Gastrocnemius medialis (tissue), 4 donors: Measurements from ENCODE around the gene PTGDR. TPM values are rescaled to one million over a fixed set of nuclear protein-coding genes. Genes with fewer than 3 reads are reported as not detected.

Experiments
- ATAC-seq, 2 donors: fragments of 150-250 bp; one replicate each; pipeline ENCODE4 v1.9.1; 2016
- DNase-seq, 2 donors: peaks; one replicate each; pipeline ENCODE4 v3.0.0-alpha.2; 2019
- H3K27ac ChIP-seq, 4 donors: fragments of 200-600 bp; sonication (generic); 1 replicate in 1 of 4; 2 replicates in 3 of 4; pipeline ENCODE4 v1.5.1; 2016 to 2018; ENCODE audit warnings: mild to moderate bottlenecking in 2 of 4, moderate library complexity in 1 of 4
- H3K27me3 ChIP-seq, 3 donors: fragments of 200-600 bp; sonication (generic) in 2 of 3; 1 replicate in 1 of 3; 2 replicates in 2 of 3; pipeline versions ENCODE4 v1.5.1 to v1.6.0; 2016 to 2019; ENCODE audit warnings: mild to moderate bottlenecking in 1 of 3, moderate library complexity in 1 of 3
- H3K36me3 ChIP-seq, 2 donors: fragments of 200-600 bp; sonication (generic) in 1 of 2; one replicate each; pipeline ENCODE4 v1.5.1; 2017 to 2018
- H3K4me1 ChIP-seq, 2 donors: fragments of 200-600 bp; sonication (generic) in 1 of 2; one replicate each; pipeline ENCODE4 v1.5.1; 2016 to 2017; ENCODE audit warnings: mild to moderate bottlenecking in 2 of 2
- H3K4me3 ChIP-seq, 4 donors: fragments of 200-600 bp; sonication (generic) in 3 of 4; 1 replicate in 1 of 4; 2 replicates in 3 of 4; pipeline ENCODE4 v1.5.1; 2016 to 2019; ENCODE audit warnings: mild to moderate bottlenecking in 2 of 4
- H3K9me3 ChIP-seq, 3 donors: fragments of 200-600 bp; sonication (generic) in 2 of 3; 1 replicate in 1 of 3; 2 replicates in 2 of 3; pipeline ENCODE4 v1.5.1; 2016 to 2019
- POLR2A ChIP-seq, 2 donors: fragments of 450-650 bp; IDR thresholded peaks; one replicate each; pipeline ENCODE4 v1.6.1; 2017; ENCODE audit warnings: antibody characterized with exemption in 2 of 2, mild to moderate bottlenecking in 2 of 2, moderate library complexity in 2 of 2
- in situ Hi-C, 4 donors: fragments of 200-750 bp; cut with MboI; loops; one replicate each; pipeline versions ENCODE4 v1.15.0 to v1.8.0; 2017; ENCODE audit warnings: low sequenced_read_pairs in 4 of 4
- intact Hi-C: fragments of 100-400 bp; cut with DNase I; formaldehyde crosslinking; loops from one replicate; pipeline ENCODE4 v1.15.1; 2023; ENCODE audit warnings: low total_unique reads
- total RNA-seq, 4 donors: library from RNA; depleted of rRNA; stranded (reverse); fragments of >200 nt; gene quantifications; one replicate each; pipeline versions ENCODE4 v1.1.0 to v1.2.3, GENCODE V29; 2016
- TF ChIP-seq, protein P1 (sequence below), 5 experiments: fragments of 450-650 bp in 3 of 5; fragments of 200-600 bp in 2 of 5; sonication (generic) in 2 of 5; IDR thresholded peaks in 4 of 5; conservative IDR thresholded peaks in 1 of 5; 1 replicate in 4 of 5; 2 replicates in 1 of 5; pipeline ENCODE4 v1.5.1; 2016 to 2019; ENCODE audit warnings: antibody characterized with exemption in 5 of 5, mild to moderate bottlenecking in 3 of 5, moderate library complexity in 3 of 5

The PTGDR gene
- total RNA-seq, 4 donors from 2014 or later, result 0.25 to 0.84 TPM; not detected in 2

DNA sequence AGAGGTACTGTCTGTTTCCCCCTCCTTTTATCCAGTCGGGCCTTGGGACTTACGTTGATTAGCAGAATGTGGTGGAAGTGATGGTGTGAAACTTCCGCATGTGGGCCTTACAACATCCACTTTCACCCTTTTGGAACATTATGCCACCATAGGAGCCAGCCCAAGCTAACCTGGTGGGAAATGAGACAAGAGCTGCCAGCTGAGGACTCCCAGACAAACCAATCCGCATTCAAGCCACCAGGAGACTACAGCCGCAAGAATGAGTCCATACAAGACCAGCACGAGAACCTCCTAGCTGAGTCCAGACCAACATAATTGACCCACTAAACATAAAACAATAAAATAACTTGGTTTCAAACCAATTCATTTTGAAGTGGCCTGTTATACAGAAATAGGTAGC, 37.5 kb downstream of the PTGDR start:
- Histone ChIP-seq H3K36me3 (no peaks in the 10 kb centered on the region), H3K27ac (no peak overlapping the region), H3K27me3 (no peaks in the 10 kb centered on the region), H3K9me3 (no peaks in the 10 kb centered on the region), H3K4me3 (no peak overlapping the region), H3K4me1 (no peaks in the 10 kb centered on the region)
- ATAC-seq (no peak), DNase-seq (no peak)
- intact Hi-C loops (no loop called here), in situ Hi-C loops (no loop called here)
- TF ChIP-seq, protein P1, sequence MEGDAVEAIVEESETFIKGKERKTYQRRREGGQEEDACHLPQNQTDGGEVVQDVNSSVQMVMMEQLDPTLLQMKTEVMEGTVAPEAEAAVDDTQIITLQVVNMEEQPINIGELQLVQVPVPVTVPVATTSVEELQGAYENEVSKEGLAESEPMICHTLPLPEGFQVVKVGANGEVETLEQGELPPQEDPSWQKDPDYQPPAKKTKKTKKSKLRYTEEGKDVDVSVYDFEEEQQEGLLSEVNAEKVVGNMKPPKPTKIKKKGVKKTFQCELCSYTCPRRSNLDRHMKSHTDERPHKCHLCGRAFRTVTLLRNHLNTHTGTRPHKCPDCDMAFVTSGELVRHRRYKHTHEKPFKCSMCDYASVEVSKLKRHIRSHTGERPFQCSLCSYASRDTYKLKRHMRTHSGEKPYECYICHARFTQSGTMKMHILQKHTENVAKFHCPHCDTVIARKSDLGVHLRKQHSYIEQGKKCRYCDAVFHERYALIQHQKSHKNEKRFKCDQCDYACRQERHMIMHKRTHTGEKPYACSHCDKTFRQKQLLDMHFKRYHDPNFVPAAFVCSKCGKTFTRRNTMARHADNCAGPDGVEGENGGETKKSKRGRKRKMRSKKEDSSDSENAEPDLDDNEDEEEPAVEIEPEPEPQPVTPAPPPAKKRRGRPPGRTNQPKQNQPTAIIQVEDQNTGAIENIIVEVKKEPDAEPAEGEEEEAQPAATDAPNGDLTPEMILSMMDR (IDR thresholded peaks at IDR 0.05 in 4 of 5, conservative IDR thresholded peaks at IDR 0.05 in 1 of 5), result no peak
- no peak for TF ChIP-seq POLR2A (IDR thresholded peaks at IDR 0.05)

DNA sequence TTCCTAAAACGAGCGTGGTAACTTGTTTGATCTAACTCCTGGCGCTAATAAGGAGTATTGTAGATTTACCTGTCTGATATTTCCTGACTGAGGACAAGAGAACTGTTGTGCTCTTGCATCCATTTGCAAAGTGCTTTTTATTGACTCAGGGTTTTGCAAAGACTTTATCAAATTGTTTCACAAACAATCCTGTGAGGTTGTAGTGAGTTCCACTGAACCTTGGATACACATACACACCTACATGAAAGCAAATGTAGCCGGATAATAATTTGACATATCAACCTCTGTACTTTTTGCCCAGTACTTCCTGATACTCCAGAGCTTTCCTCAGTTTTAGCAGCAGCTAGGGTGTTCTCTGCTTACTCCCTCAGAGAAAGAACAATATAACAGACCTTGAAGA, 39.9 kb downstream of the PTGDR start:
- Histone ChIP-seq H3K27ac (no peak overlapping the region), H3K4me3 (no peak overlapping the region), H3K9me3 (no peaks in the 10 kb centered on the region), H3K27me3 (peaks cover 0 to under 1% (median 0%) of the 10 kb centered on the region in 3 donors), H3K4me1 (no peaks in the 10 kb centered on the region), H3K36me3 (no peaks in the 10 kb centered on the region)
- TF ChIP-seq, protein P1 (IDR thresholded peaks at IDR 0.05 in 4 of 5, conservative IDR thresholded peaks at IDR 0.05 in 1 of 5), result no peak
- no peak for TF ChIP-seq POLR2A (IDR thresholded peaks at IDR 0.05)
- ATAC-seq (no peak), DNase-seq (no peak)
- in situ Hi-C loops (no loop called here), intact Hi-C loops (no loop called here)

DNA sequence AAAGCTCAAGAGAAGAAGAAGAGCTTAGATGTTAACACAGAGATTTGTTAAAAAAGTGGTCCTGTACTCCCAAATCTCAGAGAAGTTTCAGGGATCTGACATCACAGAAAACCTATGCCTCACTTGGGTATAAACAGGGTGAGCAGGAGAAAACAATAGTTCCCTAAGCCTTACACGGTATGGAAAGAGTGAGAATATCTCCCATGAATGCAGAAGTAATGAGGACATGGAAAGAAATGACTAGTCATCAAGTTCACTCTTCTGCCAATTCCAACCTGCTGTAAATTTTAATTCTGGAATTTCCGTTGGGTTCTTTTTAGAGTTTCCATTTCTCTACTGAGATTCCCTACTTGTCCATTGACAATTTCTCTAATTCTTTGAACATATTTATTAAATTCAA, 40.4 kb downstream of the PTGDR start:
- no peak for DNase-seq
- Histone ChIP-seq H3K9me3 (no peaks in the 10 kb centered on the region), H3K27me3 (peaks cover 0 to 5% (median under 1%) of the 10 kb centered on the region in 3 donors), H3K27ac (no peak overlapping the region), H3K4me1 (no peaks in the 10 kb centered on the region), H3K4me3 (no peak overlapping the region), H3K36me3 (no peaks in the 10 kb centered on the region)
- no peak for ATAC-seq
- intact Hi-C loops, result no loop called here
- TF ChIP-seq POLR2A (IDR thresholded peaks at IDR 0.05), result no peak
- TF ChIP-seq, protein P1 (IDR thresholded peaks at IDR 0.05 in 4 of 5, conservative IDR thresholded peaks at IDR 0.05 in 1 of 5), result no peak
- in situ Hi-C loops, result no loop called here

DNA sequence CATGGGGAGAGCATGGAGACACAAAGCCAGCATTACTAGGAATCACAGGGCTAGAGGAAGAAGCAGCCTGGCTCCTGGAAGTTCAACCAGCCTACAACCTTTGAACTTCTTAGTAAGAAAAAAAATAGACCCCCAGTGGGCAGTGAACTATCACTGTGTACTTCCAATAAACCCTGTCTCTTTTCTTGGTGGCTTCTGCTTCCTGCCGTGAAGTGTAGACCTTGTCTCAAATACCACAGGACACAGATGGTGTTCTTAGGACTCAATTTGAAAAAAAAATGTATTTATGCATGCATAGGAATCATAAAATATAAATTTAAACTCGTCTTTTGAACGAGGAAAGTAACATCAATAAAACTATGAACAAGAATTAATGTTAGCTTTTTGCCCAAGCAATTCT, 43.0 kb downstream of the PTGDR start:
- TF ChIP-seq, protein P1 (IDR thresholded peaks at IDR 0.05 in 4 of 5, conservative IDR thresholded peaks at IDR 0.05 in 1 of 5), result no peak
- TF ChIP-seq POLR2A (IDR thresholded peaks at IDR 0.05), result no peak
- H3K36me3 ChIP-seq, result no peaks in the 10 kb centered on the region
- in situ Hi-C loops (no loop called here), intact Hi-C loops (no loop called here)
- no peak overlapping the region for H3K4me3 ChIP-seq
- H3K27me3 ChIP-seq, result peaks cover 6 to 19% (median 11%) of the 10 kb centered on the region in 3 donors
- H3K4me1 ChIP-seq, result peaks cover 6 to 15% of the 10 kb centered on the region in 2 donors
- no peak for DNase-seq
- no peak overlapping the region for H3K27ac ChIP-seq
- ATAC-seq, result no peak
- H3K9me3 ChIP-seq, result no peaks in the 10 kb centered on the region

DNA sequence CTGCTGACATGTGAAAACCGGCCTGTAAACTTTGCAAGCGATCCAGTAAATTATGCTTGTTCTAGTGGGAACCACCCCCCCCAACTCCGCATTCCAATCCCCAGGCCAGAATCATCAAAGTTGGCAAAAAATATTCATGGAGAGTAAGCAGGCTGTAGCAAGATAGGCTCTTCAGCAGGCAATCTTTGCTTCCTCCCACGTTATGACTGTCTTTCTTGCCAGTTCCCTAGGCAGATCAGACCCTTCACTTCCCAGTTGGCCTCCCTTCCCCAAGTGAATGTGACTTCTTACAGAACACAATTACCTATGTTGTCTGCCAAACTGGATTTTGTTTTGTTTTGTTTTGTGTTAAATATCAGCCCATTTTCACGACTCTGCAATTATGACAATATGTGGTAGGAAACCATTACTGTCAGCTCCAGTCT, 45.4 kb downstream of the PTGDR start:
- Histone ChIP-seq H3K27ac (no peak overlapping the region), H3K9me3 (no peaks in the 10 kb centered on the region), H3K4me1 (peaks cover 6 to 15% of the 10 kb centered on the region in 2 donors), H3K36me3 (no peaks in the 10 kb centered on the region), H3K27me3 (peaks cover 9 to 21% (median 21%) of the 10 kb centered on the region in 3 donors), H3K4me3 (peak overlapping the region in 2 of 4 donors; percentile 53 to 57)
- DNase-seq (no peak), ATAC-seq (no peak)
- TF ChIP-seq POLR2A (IDR thresholded peaks at IDR 0.05), result no peak
- TF ChIP-seq, protein P1 (IDR thresholded peaks at IDR 0.05 in 4 of 5, conservative IDR thresholded peaks at IDR 0.05 in 1 of 5), result no peak
- in situ Hi-C loops, result no loop called here
- intact Hi-C loops, result no loop called here
